Stimulated activated CD8-positive, alpha-beta memory T cell treated with anti-CD3 and anti-CD28 coated beads, Interleukin-2, amount 100 ng/mL, for 1 hour (primary cell): ENCODE data around the gene COL2A1.
A peak's percentile ranks its signal among the peaks of the same experiment; 100 is the strongest.

Source experiments
- DNase-seq, 2 donors: peaks; one replicate each; pipeline ENCODE4 v3.0.0-alpha.2; 2020; ENCODE audit warnings: low read depth in 2 of 2

COL2A1 gene

GRCh38 chr12:47945341-47945728, 58.9 kb downstream of the COL2A1 start:
- DNase-seq, result no peak

GRCh38 chr12:47944685-47945340, 59.5 kb downstream of the COL2A1 start:
- DNase-seq, result no peak

GRCh38 chr12:47943623-47944340, 60.5 kb downstream of the COL2A1 start:
- DNase-seq, result no peak

GRCh38 chr12:47942614-47943225, 61.6 kb downstream of the COL2A1 start:
- no peak for DNase-seq

GRCh38 chr12:47941871-47942613, 62.2 kb downstream of the COL2A1 start:
- DNase-seq, result peak in 1 of 2 donors; percentile 26

GRCh38 chr12:47941475-47941780, 62.8 kb downstream of the COL2A1 start:
- no peak for DNase-seq

GRCh38 chr12:47940773-47941474, 63.4 kb downstream of the COL2A1 start:
- no peak for DNase-seq

- no peak for DNase-seq
Measured at GRCh38 chr12:47939009-47939601, 65.2 kb downstream of the COL2A1 start.

GRCh38 chr12:47938594-47938993, 65.7 kb downstream of the COL2A1 start:
- DNase-seq, result no peak

GRCh38 chr12:47938093-47938492, 66.2 kb downstream of the COL2A1 start:
- DNase-seq, result no peak

GRCh38 chr12:47935184-47935583, 69.1 kb downstream of the COL2A1 start:
- no peak for DNase-seq

- DNase-seq, result no peak
Measured at GRCh38 chr12:47931187-47931586, 73.1 kb downstream of the COL2A1 start.

GRCh38 chr12:47930634-47931033, 73.6 kb downstream of the COL2A1 start:
- DNase-seq, result no peak

- DNase-seq, result no peak
Measured at GRCh38 chr12:47927346-47927745, 76.9 kb downstream of the COL2A1 start.
